GM18499 (cell line): Measurements from ENCODE around the gene JARID2.
"Not testable (repeated sequence)": the region's sequence is repeated elsewhere in the genome, so short reads cannot be mapped to it uniquely, and the experiment has no call there.

ENCODE experiments used
- ATAC-seq: cut with Tn5 transposase; IDR thresholded peaks from one replicate; pipeline ENCODE4 v1.9.1; 2021; ENCODE audit warnings: moderate number of reproducible peaks; ENCODE audit not compliant: insufficient read depth, unreplicated experiment

Gene JARID2

DNA sequence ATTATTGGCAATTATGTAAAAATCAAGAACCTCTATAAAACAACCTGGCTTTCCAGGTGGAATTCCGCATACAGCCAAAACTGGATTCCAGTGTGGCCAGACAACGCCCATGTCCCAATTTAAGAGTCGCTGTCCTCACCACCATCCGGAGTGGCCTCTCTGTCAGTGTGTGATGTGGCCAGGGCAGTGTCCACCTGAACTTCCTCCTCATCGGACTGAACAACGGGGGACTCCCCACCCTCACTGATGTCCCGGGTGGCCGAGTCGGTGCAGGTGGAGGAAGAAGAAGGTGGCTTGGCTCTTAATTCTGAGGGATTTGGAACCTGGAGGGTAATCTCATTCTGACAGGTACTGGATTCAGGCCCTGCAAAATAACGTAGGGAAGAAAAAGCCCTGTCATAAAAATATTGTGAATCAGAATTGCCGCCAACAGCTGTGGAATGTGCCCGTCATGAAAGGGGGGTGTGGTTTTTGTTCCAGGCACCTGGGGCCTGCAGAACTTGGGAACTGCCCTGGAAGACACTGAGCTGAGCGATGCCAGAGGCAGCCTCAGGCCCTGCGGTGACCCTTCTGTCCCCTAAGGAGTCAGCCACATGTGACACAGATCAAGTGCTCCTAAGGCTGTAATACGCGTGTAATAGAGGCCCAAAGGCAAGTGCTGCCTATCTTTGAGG is 277.1 kb downstream of the JARID2 start:
- no peak for ATAC-seq

DNA sequence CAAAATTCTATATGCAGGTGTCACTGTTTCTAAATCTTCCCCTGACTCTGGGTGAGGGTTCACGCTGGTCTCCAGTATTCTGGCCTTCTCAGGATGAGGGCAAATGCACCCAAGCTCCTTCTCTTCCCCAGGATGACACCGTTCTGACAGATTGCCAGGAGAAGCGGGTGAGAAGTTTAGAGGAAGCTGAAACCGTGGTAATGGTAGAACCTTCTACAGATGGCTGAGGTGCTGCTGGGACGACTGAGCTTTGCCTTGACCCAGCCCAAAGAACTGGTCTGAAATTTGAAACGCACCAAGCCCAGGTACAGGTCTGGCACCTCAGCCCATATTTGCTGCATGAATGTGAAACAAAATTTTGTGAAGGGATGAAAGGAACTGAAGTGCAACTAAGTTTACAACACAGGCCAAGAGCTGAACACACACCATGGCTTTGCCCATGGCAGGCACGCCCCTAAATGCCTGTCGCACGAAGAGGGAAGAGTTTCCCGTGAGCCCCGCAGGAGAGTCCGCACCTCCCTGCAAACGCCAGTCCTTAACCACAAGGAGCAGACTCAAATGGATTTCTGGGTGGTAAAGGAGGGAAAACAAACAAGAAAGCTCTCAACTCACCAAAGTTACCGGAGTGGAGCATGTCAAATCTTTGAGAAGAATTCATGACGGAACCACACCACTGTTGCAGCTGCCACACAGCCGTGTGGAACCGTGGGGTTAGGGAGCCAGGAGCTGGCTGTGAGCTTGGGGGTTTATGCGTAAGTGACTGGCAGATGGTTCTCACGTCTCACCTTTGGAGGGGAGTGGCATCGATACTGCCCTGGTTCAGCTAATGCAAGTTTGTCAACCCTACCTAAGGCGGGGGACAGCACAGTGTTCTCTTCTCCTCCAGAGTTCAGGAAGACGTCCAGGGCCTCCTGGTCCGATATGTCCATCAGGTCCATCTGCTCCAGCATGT is 278.1 kb downstream of the JARID2 start:
- no peak for ATAC-seq

DNA sequence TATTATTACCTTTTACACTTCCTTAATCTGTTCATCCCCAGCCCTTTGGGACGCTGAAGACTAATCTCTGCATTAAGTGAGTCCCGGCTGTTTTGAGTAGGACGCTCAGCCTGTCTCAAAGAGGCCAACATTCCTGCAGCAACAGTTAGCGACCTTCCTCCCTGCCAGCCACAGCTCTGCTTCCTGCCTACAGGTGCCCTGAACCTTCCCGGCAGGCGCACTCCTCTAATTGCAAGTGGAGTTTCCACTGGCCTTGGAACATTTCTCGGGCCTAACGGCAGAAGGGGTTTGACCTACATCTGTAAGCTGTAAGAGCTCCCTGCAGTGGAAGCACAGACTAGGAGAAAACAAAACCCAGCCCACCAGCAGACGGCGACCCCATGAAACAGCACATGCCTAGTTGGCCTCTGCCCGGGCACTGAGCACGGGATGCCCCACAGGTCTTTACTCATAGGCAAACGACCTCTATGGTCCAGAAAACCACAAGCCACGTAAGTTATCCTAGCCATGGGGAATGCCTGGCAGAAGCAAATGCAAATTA is 279.1 kb downstream of the JARID2 start:
- ATAC-seq, result no peak

DNA sequence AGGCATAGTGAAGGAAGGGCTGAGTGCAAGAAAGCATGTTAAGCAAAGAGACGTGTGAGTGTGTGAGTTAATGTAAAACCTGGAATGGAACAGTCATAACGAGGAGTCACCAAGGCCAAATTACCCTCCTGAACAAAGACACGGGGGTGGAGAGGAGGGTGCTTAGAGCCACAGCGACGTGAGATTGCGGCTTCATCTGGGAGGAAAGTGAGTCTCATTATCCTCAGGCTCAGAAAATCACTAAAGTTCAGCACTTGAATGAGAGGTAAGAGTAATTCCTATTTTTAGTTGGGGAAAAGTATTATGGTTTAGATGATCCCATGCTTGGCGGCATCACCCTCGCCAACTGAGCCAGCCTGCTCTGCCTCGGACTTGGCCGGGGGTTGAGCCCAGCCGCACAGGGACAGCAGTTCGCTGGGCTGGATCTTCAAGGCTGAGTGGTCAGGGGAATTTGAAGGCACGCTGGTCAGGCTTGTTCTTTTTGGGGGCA is 280.4 kb downstream of the JARID2 start:
- ATAC-seq, result no peak

DNA sequence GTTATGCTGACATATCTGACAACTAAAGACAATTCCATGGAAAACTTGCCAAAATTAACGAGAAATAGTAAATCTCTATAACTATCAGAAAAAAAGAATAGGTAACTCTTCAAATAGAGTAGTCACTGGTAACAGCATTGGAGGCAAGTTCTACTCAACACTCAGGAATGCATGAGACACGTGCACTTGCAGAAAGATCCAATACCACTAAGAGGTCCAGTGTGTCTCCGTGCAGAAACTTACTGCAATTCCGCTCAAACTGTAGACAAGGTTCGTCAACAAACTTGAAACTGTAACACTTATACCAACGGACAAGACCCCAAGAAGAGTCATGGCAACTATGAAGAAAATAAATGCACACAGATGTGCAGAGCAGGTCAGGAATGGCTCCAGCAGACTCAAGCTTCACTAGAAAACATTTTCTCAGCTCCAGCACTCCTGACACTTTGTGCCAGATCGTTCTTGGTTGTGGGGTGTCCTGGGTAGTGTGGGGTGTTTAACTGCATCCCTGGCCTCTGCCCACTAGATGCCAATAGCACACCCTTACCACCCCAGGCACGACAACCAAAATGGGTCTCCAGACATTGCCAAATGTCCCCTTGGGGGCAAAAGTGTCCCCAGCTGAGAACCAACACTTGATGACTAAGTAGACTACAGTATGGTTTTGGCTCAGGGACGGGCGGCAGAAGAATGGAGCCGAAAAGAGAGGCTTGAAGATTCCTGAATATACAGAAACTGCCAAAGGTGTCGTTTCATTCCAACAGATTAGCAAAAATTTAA is 282.2 kb downstream of the JARID2 start:
- ATAC-seq, result no peak

DNA sequence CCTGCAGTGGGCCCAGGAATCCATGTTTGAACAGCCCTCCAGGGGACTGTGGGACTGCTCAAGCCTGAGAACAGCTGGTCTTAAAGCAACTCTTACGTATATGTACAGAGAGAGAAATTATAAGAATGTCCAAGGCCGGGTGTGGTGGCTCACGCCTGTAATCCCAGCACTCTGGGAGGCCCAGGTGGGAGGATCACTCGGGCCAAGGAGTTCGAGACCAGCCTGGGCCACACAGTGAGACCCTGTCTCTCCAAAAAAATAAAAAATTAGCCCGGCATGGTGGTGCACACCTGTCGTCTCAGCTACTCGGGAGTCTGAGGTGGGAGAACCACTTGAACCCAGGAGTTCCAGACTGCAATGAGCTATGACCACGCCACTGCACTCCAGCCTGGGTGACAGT is 283.0 kb downstream of the JARID2 start:
- ATAC-seq, result no peak

DNA sequence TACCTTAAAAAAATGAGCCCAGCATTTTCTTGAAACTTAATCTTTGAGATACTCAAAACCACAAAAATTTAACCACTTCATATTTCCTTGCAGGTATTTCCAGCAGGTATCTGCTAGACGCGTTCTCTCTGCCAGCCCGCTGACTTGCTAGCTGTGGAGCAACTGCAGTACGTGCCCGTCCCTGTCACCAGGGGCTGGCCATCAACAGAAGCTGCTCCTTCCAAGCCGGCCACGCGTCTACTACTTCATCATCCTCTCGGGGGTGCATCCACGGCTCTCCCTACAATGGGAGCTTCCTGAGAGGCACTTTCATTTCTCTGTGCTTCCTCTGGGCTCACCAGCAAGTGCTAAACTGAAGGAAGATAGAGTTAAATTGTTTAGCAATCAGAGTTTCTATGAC is 284.5 kb downstream of the JARID2 start:
- no peak for ATAC-seq

DNA sequence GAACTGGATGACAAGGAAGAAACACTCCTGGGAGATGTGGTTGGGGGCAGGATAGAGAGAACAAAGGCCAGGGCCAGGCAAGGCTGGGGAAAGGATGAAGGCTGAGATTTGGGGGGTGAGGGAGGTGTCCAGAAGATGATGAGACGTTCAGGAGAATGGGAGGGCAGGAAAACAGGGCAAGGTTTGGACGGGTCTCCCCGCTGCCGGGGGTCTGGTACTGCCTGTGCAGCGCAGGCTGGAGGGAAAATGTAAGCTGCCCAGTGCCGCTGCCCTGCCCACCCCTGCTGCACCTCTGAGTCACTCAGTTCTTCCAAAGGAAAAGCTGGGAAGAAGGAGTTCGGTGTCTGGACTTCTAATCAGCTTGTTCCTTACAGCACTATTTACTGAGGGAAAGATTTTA is 286.1 kb downstream of the JARID2 start:
- ATAC-seq, result no peak

DNA sequence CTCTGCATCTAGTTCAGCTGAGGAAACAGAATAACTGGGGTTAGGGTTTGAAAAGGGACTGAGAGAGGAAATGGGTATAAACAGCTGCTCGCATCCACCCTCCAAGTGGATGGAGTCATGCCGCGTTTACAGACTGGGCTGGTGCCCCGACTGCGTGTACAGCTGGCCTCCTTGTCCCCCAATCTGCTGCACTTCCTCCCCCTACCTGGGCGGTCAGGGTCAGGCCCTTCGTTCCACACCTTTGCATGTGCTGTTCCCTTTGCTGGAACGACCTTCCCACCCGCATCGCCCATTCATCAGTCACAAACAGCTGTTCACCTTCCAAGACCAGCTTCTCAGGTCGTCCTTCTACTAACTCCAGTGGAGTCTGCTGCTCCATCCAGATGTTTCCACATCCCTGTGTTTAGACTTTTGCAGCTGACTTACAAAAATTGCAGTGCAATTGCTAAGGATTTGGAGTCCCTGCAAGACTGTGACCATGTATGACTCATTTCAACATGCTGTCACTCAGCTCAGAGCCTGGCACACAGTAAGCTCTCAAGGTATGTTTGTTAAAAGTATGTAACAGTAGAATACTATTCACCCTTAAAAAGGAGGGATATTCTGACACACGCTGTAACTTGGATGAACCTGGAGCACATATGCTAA is 287.6 kb downstream of the JARID2 start:
- ATAC-seq, result no peak

DNA sequence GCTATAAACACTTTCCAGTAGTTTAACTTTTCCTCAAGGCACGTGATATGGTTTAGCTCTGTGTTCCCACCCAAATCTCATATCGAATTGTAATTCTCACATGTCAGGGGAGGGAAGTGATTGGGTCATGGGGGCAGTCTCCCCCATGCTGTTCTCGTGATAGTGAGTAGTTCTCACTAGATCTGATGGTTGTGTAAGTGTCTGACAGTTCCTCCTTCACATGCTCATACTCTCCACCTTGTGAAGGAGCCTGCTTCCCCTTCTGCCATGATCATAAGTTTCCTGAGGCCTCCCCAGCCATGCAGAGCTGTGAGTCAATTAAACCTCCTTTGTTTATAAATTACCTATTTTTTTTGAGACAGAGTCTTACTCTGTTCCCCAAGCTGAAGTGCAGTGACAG is 289.1 kb downstream of the JARID2 start:
- ATAC-seq, result no peak

DNA sequence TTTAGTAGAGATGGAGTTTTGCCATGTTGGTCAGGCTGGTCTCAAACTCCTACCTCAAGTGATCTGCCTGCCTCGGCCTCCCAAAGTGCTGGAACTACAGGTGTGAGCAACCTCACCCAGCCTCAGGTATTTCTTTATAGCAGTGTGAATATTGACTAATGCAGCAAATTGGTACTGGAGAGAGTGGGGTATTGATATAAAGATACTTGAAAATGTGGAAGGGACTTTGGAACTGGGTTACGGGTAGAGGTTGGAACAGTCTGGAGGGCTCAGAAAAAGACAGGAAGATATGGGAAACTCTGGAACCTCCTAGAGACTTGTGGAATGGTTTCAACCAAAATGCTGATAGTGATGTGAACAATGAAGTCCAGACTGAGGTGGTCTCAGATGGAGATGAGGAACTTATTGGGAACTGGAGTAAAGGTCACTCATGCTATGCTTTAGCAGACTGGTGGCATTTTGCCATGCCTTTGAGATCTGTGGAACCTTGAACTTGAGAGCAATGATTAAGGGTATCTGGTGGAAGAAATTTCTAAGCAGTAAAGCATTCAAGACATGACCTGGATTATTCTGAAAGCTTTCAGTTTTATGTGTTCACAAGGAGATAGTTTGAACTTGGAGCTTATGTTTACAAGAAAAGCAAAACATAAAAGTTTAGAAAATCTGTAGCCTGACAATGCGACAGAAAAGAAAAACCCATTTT is 289.8 kb downstream of the JARID2 start:
- ATAC-seq, result no peak

DNA sequence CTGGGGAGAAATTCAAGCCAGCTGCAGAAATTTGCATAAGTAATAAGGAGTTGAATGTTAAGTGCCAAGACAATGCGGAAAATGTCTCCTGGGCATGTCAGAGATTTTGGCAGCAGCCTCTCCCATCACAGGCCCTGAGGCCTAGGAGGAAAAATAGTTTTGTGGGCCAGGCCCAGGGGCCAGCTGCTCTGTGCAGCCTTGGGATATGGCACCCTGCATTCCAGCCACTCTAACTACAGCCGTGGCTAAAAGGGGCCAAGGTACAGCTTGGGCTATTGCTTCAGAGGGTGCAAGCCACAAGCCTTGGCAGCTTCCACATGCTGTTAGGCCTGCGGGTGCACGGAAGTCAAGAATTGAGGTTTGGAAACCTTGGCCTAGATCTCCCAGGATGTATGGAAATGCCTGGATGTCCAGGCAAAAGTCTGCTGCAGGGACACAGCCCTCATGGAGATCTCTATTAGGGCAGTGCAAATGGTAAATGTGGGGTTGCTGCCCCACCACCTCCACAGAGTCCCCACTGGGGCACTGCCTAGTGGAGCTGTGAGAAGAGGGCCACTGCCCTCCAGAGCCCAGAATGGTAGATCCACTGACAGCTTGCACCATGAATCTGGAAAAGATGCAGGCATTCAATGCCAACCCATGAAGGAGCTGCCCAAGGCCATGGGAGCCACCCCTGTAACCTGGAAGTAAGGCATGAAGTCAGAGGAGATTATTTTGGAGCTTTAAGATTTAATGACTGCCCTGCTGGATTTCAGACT is 290.5 kb downstream of the JARID2 start:
- ATAC-seq, result no peak

DNA sequence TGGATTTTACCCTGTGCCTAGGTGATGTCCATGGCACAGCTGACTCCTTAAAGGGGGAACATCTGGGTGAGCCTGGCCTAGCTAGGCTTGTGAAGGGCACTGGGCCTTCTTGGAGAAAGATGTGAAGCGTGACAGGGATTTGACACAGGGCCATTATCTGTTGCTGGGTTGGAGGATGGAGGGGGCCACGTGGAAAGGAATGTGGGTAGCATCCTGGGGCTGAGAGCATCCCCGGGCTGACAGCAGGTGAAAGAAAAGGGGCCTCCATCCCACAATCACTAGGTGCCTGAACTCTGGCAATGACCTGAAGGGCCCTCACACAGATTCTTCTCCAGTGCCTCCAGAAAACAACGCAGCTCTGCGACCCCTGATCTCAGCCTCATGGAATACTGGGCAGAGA is 292.2 kb downstream of the JARID2 start:
- ATAC-seq, result no peak

DNA sequence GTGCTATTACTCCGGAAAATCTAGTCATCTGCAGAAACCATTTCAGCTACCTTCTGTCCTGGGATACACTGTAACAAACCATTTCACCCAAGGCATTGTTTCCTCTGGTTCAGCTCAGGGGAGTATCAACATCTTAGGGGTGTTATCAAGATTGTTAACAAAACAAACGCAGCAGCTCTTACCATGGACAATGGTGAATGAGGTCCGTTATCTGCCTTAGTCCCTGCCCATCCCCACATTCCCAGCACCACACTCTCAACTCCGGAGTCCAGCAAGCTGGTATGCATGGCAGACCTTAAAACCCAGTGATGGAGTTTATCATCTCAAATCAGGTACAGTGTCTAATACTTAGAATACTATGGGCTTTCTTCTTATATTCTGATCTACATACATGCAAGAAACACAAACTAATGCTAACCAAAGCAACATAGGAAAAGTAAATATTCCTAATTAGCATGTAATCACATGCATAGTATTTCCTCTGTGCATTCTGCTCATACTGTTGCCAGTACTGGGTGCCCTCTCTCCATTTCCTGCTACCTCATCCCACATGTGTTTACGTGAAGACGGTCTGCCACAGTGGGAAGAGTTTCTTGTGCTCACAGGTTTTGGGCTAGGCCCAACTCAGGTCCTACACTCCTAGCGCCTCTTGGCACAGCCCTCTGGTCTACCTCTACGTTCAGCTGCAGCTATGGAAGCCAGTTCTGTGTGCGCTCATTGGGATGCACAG is 293.1 kb downstream of the JARID2 start:
- ATAC-seq, result no peak

DNA sequence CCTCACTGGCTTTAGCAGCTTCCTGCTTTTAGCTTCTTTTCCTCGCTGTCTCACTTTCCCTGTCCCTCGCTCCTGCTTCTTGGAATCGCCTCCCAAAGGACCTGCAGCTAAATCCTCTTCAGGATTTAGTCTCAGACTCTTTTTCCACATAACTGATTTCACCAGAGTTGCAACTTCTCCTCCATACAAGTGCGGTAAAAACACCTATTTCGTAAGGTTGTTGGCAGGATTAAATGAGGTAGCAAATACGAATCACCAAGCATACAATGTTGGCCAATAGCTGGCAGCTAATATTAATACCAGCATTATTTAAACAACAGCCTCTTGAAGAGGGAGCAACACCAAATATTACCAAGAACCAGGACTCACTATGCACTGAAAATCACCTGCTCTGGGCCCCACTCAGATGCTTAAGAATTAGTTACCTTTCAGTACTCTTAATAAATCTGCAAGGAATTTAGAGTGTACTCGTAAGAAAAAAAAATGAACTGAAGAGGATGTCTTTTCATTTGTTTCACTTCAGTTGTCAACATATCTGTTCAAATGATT is 293.9 kb downstream of the JARID2 start:
- no peak for ATAC-seq

DNA sequence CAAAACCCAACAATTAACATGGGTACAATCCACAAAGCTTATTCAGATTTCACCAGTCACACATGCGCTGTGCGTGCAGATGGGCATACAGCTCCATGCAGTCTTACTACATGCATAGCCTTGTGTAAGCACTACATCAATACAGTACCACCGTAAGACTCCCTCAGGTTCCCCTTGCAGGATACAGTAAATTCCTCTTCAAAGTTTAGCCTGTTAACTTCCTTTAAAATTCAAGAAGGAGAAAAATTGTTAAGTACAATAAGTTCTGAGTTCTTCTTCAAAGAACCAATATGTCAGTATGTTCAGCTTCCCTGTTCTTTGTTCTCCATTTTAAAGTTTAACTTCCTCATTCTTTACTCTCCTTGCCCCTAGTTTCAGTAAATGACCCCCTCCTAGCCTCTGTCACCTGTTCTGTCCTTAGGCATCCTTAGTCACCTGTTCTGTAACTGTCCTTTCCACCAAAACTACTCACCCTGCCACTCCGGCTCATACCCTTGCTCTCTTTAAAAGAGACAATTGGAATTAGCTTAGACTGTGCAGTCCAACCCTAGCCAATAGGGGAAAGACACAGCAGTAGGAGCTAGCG is 297.6 kb downstream of the JARID2 start:
- not testable (repeated sequence) for ATAC-seq

DNA sequence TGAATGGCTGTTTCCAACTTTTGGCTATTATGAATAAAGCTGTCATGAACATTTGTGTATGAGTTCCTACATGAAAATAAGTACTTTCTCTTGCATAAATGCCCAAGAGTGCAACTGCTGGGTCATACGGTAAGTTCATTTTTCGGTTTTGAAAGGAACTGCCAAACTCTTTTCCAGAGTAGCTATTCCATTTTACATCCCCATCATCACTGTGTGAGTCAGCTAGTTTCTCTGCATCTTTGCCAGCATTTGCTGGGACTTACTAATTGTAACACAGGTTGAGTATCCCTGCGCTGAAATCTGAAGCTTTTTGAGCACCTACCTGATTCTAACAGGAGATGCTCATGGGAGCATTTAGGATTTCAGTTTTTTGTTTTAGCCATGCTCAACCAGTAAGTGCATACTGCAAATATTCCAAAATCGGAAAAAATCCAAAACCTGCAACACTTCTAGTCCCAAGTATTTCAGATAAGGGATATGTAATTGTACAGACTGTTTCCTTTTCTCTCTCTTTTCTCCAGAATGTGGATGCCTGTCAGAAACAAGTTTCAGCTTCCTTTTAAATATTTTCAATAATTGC is 298.5 kb downstream of the JARID2 start:
- ATAC-seq, result no peak
